MV-4-11 (cell line): ENCODE measurements around the gene TRIP10.
"Not testable (repeated sequence)": the region's sequence is repeated elsewhere in the genome, so short reads cannot be mapped to it uniquely, and the experiment has no call there.

Experiments used
- DNase-seq: peaks from one replicate; lab custom pipeline; 2025; lab: John Stamatoyannopoulos, UW

The TRIP10 gene

DNA sequence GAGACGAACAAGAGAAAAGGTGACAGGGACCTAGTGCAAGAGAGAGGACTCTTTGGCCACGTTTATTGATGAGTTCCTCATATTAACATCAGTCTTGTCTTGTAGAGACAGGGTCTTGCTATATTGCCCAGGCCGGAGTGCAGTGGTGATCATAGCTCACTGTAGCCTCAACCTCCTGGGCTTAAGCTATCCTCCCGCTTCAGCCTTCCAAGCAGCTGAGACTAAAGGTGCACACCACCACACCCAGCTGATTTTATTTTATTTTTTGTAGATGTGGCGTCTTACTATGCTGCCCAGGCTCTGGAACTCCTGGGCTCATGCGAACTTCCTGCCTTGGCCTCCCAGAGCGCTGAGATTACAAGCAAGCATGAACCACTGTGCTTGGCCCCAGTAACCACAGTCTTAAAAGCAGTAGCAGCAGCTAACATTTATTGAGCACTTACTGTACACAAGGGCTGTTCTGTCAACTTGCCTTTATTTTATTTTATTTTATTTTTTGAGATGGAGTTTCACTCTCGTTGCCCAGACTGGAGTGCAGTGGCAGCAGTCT is 28.8 kb downstream of the TRIP10 start:
- no peak for DNase-seq

DNA sequence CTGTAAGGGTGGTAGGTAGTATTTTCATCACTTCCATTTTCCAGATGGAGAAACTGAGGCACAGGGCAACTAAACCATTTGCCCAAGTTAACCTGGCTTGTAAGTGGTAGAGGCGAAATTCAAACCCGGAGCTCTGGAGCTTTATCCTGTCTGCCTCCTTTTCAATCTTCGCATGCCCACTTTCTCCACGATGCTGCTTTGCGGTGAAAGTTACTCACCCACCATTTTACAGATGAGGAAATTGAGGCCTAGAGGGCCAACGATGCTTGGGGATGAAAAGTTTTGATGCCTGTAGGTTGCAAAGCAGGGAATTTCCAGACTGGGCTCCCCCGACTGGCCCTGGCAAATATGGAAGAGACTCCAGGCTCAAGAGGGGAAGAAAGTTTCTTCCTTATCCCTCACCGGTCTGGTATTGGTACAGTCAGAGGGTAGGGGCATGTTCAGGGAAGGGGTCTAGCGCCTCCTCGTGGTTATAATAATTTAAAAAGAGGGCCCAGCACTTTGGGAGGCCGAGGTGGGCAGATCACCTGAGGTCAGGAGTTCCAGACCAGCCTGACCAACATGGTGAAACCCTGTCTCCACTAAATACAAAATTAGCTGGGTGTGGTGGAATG is 29.6 kb downstream of the TRIP10 start:
- DNase-seq = peak; percentile 13

GRCh38 chr19:6771648-6772027 is 32.2 kb downstream of the TRIP10 start:
- DNase-seq = not testable (repeated sequence)

DNA sequence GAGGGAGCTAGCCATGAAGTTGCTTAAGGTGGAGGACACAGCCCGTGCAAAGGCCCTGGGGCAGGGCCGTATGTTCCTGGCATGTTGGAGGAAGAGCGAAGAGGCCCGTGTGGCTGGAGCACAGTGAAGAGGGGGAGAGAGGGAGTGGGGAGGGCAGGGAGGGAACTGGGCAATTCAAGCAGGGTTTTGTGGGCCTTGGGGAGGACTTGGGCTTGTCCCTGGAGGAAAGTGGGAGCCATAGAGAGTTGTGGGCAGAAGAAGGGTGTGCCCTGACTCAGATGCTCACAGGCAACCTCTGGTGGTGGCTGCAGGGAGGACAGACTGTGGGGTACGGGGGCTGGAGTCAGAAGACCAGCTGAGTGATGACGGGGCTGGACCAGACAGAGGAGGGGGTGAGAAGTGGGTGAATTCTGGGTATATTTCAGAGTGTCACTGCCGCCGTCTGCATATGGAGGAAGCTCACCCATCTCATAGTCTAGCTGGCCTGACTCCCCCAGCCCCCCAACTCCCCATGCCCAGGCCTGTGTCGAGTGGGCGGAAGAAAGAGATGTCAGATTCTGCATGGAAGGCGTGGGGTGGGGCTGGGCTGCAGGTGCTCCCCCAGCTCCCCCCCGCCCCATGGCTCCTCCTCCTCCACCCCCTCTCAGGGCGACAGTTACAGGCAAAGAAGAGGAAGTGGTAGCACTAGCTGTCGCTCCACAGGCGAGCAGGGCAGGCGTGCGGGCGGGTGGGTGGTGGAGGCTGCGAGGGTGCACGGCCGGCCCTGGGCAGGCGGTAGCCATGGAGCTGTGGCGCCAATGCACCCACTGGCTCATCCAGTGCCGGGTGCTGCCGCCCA is 32.8 kb downstream of the TRIP10 start, which contains the start of gene VAV1:
VAV1 (plus strand) TSS at position 681 of the 838 bp plus-strand sequence; CDS start at position 781, 100 bp downstream.
- peak; percentile 90 for DNase-seq

DNA sequence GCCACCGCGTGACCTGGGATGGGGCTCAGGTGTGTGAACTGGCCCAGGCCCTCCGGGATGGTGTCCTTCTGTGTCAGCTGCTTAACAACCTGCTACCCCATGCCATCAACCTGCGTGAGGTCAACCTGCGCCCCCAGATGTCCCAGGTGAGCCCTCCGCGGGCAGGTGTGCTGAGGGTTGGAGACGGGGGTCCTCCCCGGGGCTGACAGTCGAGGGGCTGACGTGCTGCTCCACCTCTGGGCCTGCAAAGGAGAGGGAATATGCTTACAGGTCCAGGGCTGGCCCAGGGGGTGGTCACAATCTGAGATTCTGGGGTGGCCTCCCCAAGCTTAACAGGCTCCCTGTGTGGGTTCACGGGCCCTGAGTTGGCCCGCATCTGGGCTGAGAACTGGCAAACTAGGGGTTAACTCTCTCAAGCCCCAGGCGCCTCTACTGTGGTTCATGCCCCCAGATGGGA is 33.4 kb downstream of the TRIP10 start:
- no peak for DNase-seq

DNA sequence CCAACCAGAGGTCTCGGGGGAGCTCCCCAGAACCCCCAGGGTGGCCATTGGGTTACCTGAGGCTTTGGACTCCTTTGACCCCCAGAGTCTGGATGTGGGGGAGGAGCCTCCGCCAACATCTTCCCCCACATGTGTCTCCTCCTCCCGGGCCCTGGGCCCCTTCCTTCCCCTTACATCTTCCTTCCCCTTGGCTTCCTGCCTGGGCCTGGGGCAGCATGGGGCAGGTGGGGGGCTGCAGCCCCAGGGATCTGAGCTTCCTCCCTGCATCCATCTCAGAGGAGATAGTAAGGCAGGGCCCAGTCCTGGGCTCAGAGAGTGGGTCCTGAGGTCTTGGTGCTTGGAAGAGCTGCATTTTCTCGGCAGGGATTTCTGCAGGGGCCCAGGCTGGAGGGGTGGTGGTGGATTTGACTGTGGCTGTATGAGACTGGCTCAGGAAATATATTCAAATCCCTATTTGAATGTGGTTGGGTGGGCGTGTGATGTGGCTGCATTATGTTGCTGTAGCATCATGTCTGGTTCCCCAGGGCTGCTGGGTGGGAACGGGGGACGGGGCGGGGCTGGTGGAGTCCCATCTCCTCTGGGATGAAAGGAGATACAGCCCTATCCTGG is 33.9 kb downstream of the TRIP10 start:
- DNase-seq = peak; percentile 57

GRCh38 chr19:6774821-6775707 is 35.6 kb downstream of the TRIP10 start:
- peak; percentile 93 for DNase-seq

GRCh38 chr19:6776045-6776444 is 36.6 kb downstream of the TRIP10 start:
- DNase-seq = not testable (repeated sequence)

DNA sequence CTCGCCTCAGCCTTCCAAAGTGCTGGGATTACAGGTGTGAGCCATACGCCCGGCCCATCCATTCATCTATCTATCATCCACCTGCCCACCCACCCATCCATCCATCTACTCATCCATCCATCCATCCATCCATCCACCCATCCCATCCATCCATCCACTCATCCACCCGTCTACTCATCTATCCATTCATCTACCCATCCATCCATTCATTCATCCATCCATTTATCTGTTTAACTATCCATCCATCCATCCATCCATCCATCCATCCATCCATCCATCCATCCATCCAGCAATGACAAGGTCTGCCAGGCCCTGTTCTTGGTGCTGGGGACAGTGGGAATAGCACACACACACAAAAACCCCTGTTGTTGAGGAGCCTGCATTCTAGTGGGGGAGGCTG is 37.5 kb downstream of the TRIP10 start:
- DNase-seq = no peak

DNA sequence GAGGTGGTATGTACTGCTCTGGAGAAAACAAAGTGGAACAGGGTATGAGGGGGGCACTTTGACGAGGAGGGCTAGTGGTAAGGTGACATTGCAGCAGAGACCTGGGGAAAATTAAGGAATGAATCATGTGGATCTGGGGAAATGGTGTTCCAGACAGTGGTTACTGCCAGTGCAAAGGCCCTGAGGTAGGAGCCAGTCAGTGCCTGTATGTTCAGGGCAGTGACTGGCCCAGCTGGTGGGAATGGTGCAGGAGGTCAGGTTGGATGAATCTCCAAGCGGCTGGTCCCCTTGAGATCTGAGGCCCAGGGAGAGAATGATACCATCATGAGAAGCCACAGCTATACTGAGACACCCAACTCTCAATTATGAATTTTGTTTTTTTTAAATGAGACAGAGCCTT is 38.0 kb downstream of the TRIP10 start:
- DNase-seq = no peak

DNA sequence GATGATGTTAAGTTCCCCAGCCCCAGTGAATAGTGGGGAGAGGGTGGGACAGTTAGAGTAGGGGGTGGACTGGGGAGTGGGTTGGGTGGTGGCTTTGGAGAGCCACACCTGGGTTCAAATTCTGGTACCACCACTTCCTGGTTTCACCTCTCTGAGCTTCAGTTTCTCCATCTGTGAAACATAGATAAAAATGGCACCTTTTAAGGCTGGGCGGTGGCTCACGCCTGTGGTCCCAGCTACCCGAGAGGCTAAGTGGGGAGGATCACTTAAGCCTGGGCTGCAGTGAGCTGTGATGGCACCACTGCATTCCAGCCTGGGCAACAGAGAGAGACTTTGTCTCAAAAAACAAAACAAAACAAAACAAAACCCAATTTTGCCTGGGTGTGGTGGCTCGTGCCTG is 38.9 kb downstream of the TRIP10 start:
- DNase-seq = no peak

DNA sequence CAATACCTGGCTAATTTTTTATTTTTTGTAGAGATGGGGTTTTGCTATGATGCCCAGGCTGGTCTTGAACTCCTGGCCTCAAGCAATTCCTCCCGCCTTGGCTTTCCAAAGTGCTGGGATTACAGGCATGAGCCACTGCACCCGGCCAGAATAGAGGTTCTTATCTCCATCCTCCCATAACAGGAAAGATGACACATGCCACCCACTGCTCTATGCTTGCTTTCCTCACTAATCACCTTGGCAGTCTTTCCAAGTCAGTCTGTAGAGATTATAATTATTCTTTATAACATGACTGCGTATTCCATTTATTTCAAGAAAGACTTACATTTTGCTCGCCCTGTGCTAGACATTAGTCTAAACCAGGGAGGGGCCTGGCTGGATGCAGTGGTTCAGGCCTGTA is 39.7 kb downstream of the TRIP10 start:
- no peak for DNase-seq

- DNase-seq = no peak
Measured at GRCh38 chr19:6787393-6787792, 47.9 kb downstream of the TRIP10 start.

GRCh38 chr19:6788896-6789295 is 49.4 kb downstream of the TRIP10 start:
- no peak for DNase-seq

- no peak for DNase-seq
Measured at GRCh38 chr19:6790194-6791128, 51.0 kb downstream of the TRIP10 start.

DNA sequence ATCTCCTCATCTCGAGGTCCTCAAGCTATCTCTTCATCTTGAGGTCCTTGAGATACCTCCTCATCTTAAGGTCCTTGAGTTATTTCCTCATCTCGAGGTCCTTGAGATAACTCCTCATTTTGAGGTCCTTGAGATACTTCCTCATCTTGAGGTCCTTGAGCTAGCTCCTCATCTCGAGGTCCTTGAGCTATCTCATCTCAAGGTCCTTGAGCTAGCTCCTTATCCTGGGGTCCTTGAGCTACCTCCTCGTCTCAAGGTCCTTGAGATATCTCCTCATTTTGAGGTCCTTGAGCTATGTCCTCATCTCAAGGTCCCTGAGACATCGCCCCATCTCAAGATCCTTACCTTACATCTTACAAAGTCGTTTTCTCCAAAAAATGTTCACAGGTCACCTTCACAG is 51.8 kb downstream of the TRIP10 start:
- DNase-seq = peak; percentile 20

DNA sequence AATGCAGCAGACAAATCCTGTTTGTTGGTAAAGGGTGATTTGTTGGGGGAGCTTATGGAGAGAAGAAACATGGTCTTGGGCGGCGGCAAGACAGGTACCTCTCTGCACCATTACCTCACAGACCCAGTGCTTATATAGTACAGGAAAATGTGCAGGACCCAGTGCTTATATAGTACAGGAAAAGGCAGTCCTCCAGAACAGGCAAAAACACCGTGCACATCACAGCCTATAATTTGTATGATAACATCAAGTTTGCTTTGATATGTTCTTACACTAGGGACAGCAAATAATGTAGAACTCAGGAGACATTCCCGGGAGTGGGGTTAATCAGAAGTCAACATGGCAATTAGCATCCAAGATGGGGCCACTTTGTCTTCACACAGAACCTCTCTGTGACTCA is 53.9 kb downstream of the TRIP10 start:
- DNase-seq = no peak

GRCh38 chr19:6793973-6794372 is 54.5 kb downstream of the TRIP10 start:
- no peak for DNase-seq

- DNase-seq = peak; percentile 37
Measured at GRCh38 chr19:6794686-6795431, 55.4 kb downstream of the TRIP10 start.

- no peak for DNase-seq
Measured at GRCh38 chr19:6796278-6796677, 56.8 kb downstream of the TRIP10 start.
